ENCODE results near the gene ZBTB16.

ZBTB16 gene

DNA sequence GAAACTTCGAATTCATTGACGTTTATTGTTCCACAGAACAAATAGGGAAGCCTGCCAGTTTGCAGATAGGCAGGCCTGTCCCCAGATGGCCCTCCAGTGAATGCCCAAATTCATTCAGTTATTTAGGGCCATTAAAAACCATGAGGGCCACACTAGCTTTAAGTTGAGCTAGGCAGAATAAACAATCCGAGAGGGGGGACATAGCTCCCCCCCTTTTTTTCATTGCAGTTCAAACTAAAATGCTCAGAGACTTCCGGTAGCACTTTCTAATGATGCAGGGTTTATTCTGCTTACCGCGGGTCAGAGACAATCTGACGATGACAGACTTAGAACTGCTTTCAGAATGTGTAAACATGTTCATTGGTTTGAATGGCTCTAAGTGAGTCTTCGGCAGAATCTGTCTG is 72.0 kb downstream of the ZBTB16 start:
- no peak for DNase-seq (ENCODE audit: low spot score)

DNA sequence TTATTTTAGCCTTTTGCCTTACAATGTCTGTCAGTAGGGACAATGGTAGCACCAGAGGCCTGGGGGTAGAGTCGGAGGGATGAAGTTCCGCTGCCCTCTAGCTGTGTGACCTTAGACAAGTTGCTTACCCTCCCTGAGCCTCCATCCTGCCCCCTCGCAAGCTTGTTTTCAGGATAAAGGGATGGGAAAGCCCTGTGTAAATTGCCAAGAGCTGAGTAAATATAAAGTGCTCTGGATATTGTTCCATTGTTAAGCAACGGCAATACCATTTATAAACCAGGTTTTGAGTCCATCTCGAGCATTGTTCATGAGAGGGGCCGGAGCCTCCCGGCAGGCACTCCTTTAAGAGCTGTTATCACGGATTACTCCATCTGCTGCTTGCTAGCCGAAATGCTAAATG is 72.9 kb downstream of the ZBTB16 start:
- DNase-seq (ENCODE audit: low spot score): no peak

DNA sequence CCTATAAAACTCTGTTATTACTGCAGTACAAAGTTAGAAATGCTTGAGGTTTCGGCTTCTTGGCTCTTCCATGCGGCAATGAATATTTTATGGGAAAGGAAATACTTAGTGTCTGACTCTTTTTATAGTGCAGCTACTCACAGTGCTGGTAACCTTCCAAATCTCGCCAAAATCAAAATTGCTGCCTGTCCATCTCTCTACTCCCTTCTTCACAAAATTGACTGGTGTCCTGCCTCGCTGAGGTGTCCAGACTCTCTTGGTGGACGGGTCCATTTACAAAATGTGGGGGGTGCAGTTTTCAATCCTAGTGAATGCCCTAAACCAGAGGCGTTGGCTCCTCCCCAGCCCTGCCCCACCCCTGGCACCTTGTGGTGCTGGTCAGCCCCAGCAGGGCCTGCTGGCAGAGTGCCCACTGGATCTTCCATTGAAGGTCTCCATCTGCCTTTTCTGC is 73.5 kb downstream of the ZBTB16 start:
- DNase-seq (ENCODE audit: low spot score): peak; percentile 4

- no peak for DNase-seq (ENCODE audit: low spot score)
Measured at GRCh38 chr11:114133548-114134329, 74.2 kb downstream of the ZBTB16 start.

DNA sequence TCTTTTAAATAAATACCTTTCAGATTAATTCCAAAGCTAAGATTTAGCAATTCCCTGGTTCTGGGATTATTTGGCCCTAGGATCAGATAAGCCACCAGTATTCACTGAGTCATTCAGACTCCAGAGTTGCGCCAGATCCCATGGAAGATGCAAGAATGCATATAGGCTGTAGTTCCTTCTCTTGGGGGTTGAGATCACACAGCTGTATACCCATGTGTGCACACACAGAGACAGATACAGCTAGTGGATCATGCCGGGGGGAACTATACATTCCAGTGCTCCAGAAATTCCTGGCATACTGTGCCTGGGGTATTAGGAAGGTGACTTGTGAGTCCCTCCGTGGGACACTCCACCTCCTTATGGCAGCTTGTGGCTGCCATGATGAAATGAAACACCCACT is 75.4 kb downstream of the ZBTB16 start:
- DNase-seq (ENCODE audit: low spot score): no peak

DNA sequence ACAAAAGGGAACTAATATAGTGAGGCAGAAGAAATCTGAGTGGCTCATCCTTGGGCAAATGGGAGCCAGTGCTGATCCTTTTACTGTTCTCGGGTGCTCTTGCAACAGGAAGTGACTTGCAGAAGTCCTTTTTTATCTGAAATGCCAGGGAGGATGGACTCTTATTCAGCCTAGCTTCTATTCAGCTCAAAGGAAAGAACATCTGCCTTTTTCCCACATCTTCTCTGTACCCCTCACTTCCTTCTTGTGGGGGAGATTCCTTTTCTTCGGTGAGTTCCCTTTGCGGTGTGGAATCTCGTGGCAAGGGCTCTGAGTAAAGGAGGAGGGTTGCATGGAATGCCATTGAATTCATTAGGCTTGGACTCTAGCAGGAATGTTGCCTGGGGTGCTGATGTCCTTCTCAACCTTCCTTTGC is 76.2 kb downstream of the ZBTB16 start:
- DNase-seq (ENCODE audit: low spot score): no peak

DNA sequence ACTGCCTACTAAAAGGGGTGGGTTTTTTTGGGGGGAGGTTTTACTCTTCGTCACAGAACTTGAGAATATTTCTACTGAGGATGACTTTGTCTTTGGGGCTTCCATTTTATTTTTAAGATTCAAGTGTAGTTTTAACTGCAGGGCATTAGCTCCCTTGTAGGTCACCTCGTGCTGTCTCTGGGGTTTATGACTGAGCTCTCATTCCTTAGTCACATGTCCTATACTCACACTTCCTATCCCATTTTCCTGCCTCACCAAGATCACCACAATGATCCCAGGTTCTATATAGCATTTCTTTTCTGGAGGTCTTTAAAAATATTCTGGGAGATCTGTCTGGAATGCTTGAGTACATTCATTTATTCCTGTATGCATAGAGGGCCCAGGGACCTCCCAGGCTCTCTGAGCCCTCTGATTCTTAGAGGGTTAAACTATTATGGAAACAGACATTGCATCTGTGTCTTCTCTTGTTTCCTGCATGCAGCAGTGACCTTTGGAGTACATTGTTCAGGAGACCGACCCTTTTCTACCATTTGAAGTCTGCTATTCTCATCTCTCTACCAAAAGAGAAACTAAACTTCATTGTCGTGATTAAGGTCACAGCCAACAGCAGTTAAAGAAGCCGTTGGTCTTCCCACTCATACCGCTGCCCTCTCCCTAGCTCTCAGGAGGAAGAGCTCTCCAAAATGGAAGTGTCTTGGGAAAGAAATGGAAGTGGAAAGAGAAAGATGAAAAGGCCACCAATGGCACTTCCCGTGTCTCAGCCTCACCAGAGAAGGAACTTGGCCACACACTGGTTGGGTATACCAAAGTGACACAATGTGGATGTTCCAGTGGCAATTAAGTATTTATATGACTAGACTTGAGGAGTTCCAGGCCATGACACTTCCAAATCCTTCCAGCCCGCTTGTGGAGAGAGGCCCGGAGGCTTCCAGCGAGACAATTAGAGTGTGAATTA is 77.5 kb downstream of the ZBTB16 start:
- DNase-seq (ENCODE audit: low spot score): no peak

DNA sequence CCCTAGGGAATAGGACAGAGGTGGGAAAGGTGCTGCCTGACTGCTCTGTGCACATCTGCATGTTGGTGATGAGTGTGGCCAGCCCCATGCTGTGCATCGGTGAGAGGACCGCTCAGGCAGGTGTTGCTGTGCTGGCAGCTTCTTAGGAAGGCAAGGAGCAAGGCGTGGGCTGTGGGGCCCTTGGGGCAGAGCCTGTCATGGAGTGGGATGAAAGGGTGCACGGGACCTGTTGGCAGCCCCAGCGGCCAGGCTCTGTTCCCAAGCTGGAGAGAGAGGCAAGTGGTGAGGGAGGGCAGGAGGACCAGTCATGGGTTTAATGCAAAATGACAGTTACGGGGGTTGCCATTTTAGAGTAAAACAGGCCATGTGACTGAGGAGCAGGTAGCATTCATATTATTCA is 78.3 kb downstream of the ZBTB16 start:
- DNase-seq (ENCODE audit: low spot score): no peak

- no peak for DNase-seq (ENCODE audit: low spot score)
Measured at GRCh38 chr11:114138411-114138810, 78.9 kb downstream of the ZBTB16 start.

DNA sequence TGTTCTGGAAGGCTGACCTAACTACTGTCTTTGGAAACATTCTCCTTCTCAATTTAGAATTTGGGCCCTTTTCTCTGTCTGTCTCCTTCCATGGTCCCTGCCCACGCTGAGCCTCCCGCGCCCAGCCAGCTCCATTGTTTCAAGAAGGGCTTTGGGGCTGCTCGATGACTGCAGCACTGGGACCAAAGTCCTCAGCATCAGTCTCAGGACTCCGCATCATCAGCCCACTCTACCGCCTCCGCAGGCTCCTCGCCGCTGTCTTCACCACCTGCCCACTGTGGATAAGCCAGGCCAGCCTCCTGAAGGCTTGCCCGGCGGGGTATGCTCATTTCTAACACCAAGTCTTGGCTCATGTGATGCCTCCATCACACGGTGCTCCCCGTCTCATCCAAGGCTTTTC is 81.3 kb downstream of the ZBTB16 start:
- DNase-seq (ENCODE audit: low spot score): no peak

DNA sequence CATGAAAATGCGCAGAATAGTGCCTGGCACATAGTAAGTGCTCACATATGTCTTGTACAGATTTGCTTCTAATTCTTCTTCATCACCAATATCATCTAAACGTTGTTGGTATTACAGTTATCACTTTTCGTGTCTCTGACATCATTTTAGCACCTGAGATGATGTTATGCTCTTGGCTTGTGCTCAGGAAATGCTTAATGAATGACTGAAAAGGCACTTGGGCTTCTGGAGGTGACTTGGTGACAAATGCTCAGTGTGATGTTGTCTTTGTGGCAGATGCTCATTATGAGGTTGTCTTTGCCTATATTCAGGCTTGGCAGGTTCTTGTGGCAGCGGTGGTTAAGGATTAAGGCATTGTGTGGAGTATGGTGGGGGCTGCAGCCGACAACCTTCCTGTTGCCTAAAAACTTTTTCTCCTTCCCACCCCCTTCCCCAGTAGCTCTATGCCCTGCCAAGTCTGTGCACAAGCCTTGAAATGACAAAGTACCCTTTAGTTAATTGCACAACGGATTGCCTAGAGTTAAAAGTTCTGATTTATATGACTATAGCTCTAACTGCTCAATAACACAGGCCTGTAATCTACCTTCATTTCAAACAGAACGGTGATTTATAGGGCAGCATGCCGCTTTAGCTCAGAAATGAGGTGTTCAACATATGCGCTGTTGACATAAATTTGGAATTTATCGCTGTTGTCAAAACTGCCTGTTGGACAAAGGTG is 82.5 kb downstream of the ZBTB16 start:
- DNase-seq (ENCODE audit: low spot score): no peak

DNA sequence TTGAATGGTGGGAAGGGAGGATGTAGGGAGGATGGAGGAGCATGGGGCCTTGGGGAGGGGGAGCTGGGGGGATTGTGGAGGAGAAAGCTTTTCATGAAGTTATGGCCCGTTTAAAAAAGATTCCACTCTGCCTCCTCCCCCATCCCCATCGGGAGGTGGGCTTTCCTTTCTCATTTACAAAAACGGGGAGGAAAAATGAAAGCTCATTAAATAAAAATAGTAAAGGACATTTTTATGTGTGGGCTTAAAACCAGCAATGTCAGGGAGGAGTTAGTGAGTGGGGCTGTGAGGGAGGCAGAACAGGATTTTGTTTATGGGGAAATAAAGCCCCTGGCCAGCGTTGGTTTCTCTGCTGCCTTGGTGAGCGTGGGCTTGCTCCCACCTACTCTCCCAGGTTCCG is 83.2 kb downstream of the ZBTB16 start:
- DNase-seq (ENCODE audit: low spot score): no peak

GRCh38 chr11:114145166-114145775 is 85.8 kb downstream of the ZBTB16 start:
- DNase-seq (ENCODE audit: low spot score): no peak

GRCh38 chr11:114147375-114148012 is 88.0 kb downstream of the ZBTB16 start:
- no peak for DNase-seq (ENCODE audit: low spot score)

DNA sequence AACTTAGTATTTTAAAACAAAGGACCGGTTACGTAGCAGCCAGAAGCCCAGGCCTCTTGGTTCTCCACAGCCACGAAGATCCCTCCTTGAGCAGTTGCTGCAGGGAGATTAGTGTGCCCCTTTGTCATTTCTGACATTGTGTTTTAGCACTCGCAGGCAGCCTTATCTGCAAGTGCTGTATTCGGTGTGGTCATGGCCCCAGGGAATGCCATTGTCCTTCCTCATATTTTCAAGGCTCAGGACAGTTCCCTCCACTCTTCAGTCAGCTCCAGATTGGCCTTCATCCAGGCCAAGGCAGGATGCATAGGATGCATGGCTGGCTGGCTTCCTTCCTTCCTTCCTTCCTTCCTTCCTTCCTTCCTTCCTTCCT is 88.5 kb downstream of the ZBTB16 start:
- no peak for DNase-seq (ENCODE audit: low spot score)

DNA sequence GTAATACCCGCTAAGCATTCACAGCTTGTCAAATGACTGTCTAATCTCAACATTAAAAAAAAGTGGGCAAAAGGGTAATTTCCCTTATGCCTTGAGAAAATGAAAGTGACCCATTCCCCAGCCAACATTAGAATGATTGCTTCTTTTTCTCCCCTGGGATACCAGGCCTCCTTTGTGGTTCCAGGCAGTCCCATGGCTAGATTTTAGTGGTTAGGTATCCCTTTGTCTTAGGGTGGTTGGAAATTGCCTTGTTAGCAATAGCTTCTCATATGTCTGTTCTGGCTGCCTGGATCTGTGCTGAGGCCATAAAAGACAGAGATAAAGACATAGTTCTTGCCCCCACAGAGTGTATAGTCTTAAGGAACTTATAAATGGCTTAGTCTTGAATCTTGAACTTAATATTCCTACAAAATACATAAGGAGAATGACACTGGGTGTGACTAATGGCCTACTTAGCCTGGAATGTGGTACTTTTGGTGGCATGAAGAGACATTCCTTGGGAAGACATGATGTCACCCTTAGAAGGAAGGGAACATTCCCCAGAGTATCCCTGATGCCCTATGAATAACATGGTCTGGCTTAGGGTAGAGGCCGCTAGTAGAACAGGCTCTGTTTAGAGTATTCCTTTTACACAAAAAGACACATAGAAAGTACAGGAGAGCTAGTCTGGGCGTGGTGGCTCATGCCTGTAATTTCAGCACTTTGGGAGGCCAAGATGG is 90.3 kb downstream of the ZBTB16 start:
- no peak for DNase-seq (ENCODE audit: low spot score)

- DNase-seq (ENCODE audit: low spot score): no peak
Measured at GRCh38 chr11:114150671-114151070, 91.2 kb downstream of the ZBTB16 start.

DNA sequence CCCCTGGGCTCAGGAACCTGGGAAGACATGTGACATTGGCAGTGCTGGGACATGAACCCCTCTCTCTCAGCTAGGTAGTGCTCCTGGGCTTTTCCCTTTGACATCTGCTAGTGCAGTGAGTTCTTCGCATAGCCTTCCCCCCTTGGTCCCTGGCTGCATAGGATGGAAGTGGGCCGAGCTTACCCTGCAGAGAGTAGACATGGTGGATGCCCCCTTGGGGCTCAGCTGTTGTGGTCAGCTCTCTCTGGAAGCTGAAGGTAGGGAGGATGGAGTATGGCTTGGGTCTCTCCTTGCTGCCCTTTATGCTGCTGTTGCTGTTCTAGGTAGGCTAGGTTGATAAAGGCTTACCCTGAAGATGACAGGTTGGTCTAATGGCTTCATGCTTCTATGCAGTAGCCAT is 92.1 kb downstream of the ZBTB16 start:
- no peak for DNase-seq (ENCODE audit: low spot score)

- DNase-seq (ENCODE audit: low spot score): no peak
Measured at GRCh38 chr11:114152162-114152561, 92.7 kb downstream of the ZBTB16 start.

DNA sequence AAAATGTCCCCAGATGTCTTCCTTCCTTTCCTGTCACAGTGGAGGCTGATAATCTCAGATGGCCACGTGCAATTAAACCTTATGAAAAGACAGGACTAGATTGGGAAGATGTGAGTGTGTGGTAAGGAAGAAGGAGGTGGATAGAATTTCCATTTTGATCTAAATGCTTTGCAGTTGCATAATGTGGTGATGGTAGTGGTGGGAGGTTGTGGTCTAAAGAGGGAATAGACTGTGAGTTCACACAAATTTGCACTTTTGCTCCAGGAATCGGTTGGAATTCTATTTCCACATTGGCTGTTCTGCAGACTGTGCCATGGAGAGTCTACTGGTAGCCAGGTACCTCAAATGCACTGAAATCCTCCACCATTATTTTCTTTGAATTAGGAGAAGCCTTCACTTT is 93.3 kb downstream of the ZBTB16 start:
- no peak for DNase-seq (ENCODE audit: low spot score)

- DNase-seq (ENCODE audit: low spot score): no peak
Measured at GRCh38 chr11:114153224-114153623, 93.7 kb downstream of the ZBTB16 start.

All from RKO (cell line).